ENCODE measurements around the gene CHRM2. TPM values are rescaled to one million over a fixed set of nuclear protein-coding genes. Genes with fewer than 3 reads are reported as not detected.

Gene CHRM2
- total and polyA plus RNA-seq, 2 experiments from 2014 or later = 0.21 to 0.35 TPM

DNA sequence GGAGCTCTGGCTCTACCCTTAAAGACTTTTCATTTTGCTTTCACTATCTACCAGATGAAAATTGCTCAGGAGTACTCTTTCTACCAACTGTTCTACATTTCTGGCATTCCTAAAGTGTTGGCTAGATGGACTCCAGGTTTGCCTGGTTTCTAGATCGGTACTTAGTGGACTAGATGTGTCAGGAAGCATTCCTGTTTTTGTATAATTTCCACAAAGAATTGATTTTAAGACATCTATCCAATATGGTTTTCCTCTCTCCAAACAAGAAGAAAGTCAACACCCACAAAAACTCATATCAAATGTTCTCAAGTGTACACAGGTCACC lies 157.7 kb downstream of the CHRM2 start:
- no peaks in the 10 kb centered on the region for H3K27me3 ChIP-seq (ENCODE audit: insufficient read depth)
- no peaks in the 10 kb centered on the region for H3K36me3 ChIP-seq (ENCODE audit: insufficient read depth)
- H2AFZ ChIP-seq = no peak overlapping the region
- no peaks in the 10 kb centered on the region for H3K27me3 Mint-ChIP-seq (ENCODE audit: insufficient read depth, low read depth, poor library complexity)
- peaks cover 5% of the 10 kb centered on the region for H3K9me2 ChIP-seq (ENCODE audit: insufficient read depth)
- no peak overlapping the region for H3K4me2 ChIP-seq
- no peak for TF ChIP-seq STAT1 (IDR thresholded peaks at IDR 0.05; ENCODE audit: unreplicated experiment)
- TF ChIP-seq POLR2AphosphoS5 (IDR thresholded peaks at IDR 0.05; ENCODE audit: low read depth) = no peak
- TF ChIP-seq, protein P1, sequence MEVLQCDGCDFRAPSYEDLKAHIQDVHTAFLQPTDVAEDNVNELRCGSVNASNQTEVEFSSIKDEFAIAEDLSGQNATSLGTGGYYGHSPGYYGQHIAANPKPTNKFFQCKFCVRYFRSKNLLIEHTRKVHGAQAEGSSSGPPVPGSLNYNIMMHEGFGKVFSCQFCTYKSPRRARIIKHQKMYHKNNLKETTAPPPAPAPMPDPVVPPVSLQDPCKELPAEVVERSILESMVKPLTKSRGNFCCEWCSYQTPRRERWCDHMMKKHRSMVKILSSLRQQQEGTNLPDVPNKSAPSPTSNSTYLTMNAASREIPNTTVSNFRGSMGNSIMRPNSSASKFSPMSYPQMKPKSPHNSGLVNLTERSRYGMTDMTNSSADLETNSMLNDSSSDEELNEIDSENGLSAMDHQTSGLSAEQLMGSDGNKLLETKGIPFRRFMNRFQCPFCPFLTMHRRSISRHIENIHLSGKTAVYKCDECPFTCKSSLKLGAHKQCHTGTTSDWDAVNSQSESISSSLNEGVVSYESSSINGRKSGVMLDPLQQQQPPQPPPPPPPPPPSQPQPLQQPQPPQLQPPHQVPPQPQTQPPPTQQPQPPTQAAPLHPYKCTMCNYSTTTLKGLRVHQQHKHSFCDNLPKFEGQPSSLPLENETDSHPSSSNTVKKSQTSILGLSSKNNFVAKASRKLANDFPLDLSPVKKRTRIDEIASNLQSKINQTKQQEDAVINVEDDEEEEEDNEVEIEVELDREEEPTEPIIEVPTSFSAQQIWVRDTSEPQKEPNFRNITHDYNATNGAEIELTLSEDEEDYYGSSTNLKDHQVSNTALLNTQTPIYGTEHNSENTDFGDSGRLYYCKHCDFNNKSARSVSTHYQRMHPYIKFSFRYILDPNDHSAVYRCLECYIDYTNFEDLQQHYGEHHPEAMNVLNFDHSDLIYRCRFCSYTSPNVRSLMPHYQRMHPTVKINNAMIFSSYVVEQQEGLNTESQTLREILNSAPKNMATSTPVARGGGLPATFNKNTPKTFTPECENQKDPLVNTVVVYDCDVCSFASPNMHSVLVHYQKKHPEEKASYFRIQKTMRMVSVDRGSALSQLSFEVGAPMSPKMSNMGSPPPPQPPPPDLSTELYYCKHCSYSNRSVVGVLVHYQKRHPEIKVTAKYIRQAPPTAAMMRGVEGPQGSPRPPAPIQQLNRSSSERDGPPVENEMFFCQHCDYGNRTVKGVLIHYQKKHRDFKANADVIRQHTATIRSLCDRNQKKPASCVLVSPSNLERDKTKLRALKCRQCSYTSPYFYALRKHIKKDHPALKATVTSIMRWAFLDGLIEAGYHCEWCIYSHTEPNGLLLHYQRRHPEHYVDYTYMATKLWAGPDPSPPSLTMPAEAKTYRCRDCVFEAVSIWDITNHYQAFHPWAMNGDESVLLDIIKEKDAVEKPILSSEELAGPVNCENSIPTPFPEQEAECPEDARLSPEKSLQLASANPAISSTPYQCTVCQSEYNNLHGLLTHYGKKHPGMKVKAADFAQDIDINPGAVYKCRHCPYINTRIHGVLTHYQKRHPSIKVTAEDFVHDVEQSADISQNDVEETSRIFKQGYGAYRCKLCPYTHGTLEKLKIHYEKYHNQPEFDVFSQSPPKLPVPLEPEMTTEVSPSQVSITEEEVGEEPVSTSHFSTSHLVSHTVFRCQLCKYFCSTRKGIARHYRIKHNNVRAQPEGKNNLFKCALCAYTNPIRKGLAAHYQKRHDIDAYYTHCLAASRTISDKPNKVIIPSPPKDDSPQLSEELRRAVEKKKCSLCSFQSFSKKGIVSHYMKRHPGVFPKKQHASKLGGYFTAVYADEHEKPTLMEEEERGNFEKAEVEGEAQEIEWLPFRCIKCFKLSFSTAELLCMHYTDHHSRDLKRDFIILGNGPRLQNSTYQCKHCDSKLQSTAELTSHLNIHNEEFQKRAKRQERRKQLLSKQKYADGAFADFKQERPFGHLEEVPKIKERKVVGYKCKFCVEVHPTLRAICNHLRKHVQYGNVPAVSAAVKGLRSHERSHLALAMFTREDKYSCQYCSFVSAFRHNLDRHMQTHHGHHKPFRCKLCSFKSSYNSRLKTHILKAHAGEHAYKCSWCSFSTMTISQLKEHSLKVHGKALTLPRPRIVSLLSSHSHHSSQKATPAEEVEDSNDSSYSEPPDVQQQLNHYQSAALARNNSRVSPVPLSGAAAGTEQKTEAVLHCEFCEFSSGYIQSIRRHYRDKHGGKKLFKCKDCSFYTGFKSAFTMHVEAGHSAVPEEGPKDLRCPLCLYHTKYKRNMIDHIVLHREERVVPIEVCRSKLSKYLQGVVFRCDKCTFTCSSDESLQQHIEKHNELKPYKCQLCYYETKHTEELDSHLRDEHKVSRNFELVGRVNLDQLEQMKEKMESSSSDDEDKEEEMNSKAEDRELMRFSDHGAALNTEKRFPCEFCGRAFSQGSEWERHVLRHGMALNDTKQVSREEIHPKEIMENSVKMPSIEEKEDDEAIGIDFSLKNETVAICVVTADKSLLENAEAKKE (CRISPR knock-in tag; IDR thresholded peaks at IDR 0.05) = no peak
- no peak for TF ChIP-seq CREB1 (CRISPR knock-in tag; IDR thresholded peaks at IDR 0.05; ENCODE audit: low read depth)
- no peak for TF ChIP-seq EZH2phosphoT487 (IDR thresholded peaks at IDR 0.05; ENCODE audit: unreplicated experiment)
- no peak for TF ChIP-seq EZH2 (IDR thresholded peaks at IDR 0.05; ENCODE audit: low read depth, unreplicated experiment)
- TF ChIP-seq, protein P2, sequence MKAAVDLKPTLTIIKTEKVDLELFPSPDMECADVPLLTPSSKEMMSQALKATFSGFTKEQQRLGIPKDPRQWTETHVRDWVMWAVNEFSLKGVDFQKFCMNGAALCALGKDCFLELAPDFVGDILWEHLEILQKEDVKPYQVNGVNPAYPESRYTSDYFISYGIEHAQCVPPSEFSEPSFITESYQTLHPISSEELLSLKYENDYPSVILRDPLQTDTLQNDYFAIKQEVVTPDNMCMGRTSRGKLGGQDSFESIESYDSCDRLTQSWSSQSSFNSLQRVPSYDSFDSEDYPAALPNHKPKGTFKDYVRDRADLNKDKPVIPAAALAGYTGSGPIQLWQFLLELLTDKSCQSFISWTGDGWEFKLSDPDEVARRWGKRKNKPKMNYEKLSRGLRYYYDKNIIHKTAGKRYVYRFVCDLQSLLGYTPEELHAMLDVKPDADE (IDR thresholded peaks at IDR 0.05) = no peak
- TF ChIP-seq JUNB (IDR thresholded peaks at IDR 0.05; ENCODE audit: unreplicated experiment) = no peak
- no peak for TF ChIP-seq NANOG (IDR thresholded peaks at IDR 0.05; ENCODE audit: borderline replicate concordance)
- TF ChIP-seq ZNF331 (CRISPR knock-in tag; IDR thresholded peaks at IDR 0.05; ENCODE audit: low read depth) = no peak
- TF ChIP-seq, protein P3, sequence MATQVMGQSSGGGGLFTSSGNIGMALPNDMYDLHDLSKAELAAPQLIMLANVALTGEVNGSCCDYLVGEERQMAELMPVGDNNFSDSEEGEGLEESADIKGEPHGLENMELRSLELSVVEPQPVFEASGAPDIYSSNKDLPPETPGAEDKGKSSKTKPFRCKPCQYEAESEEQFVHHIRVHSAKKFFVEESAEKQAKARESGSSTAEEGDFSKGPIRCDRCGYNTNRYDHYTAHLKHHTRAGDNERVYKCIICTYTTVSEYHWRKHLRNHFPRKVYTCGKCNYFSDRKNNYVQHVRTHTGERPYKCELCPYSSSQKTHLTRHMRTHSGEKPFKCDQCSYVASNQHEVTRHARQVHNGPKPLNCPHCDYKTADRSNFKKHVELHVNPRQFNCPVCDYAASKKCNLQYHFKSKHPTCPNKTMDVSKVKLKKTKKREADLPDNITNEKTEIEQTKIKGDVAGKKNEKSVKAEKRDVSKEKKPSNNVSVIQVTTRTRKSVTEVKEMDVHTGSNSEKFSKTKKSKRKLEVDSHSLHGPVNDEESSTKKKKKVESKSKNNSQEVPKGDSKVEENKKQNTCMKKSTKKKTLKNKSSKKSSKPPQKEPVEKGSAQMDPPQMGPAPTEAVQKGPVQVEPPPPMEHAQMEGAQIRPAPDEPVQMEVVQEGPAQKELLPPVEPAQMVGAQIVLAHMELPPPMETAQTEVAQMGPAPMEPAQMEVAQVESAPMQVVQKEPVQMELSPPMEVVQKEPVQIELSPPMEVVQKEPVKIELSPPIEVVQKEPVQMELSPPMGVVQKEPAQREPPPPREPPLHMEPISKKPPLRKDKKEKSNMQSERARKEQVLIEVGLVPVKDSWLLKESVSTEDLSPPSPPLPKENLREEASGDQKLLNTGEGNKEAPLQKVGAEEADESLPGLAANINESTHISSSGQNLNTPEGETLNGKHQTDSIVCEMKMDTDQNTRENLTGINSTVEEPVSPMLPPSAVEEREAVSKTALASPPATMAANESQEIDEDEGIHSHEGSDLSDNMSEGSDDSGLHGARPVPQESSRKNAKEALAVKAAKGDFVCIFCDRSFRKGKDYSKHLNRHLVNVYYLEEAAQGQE (IDR thresholded peaks at IDR 0.05; ENCODE audit: unreplicated experiment) = no peak
- TF ChIP-seq, protein P4, sequence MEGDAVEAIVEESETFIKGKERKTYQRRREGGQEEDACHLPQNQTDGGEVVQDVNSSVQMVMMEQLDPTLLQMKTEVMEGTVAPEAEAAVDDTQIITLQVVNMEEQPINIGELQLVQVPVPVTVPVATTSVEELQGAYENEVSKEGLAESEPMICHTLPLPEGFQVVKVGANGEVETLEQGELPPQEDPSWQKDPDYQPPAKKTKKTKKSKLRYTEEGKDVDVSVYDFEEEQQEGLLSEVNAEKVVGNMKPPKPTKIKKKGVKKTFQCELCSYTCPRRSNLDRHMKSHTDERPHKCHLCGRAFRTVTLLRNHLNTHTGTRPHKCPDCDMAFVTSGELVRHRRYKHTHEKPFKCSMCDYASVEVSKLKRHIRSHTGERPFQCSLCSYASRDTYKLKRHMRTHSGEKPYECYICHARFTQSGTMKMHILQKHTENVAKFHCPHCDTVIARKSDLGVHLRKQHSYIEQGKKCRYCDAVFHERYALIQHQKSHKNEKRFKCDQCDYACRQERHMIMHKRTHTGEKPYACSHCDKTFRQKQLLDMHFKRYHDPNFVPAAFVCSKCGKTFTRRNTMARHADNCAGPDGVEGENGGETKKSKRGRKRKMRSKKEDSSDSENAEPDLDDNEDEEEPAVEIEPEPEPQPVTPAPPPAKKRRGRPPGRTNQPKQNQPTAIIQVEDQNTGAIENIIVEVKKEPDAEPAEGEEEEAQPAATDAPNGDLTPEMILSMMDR (conservative IDR thresholded peaks at IDR 0.05; ENCODE audit: low read depth in 2 of 2) = no peak
- TF ChIP-seq ZNF114 (CRISPR knock-in tag; IDR thresholded peaks at IDR 0.05) = no peak
- H3K27ac Mint-ChIP-seq = no peak overlapping the region
- H3K4me1 Mint-ChIP-seq = no peaks in the 10 kb centered on the region
- no peak overlapping the region for H3K4me3 Mint-ChIP-seq
- no peaks in the 10 kb centered on the region for H3K36me3 Mint-ChIP-seq (ENCODE audit: low read depth)
- no peaks in the 10 kb centered on the region for H3K9me3 Mint-ChIP-seq
- no peak overlapping the region for H3K4me3 ChIP-seq
- no peaks in the 10 kb centered on the region for H4K20me1 ChIP-seq (replicated peaks; ENCODE audit: insufficient read depth)
- DNase-seq (ENCODE audit: low spot score) = no peak
- H3K27ac ChIP-seq (ENCODE audit: low read depth) = no peak overlapping the region
- no peaks in the 10 kb centered on the region for H3F3A ChIP-seq (replicated peaks; ENCODE audit: low read depth)
- H3K79me2 ChIP-seq (replicated peaks; ENCODE audit: insufficient read depth) = no peaks in the 10 kb centered on the region
- ATAC-seq = no peak
- H3K4me1 ChIP-seq (ENCODE audit: insufficient read depth) = no peaks in the 10 kb centered on the region
